Testis (tissue), 3 donors: ENCODE results near the gene GPC6. TPM values are rescaled to one million over a fixed set of nuclear protein-coding genes. Genes with fewer than 3 reads are reported as not detected.

Source experiments
- DNase-seq: peaks from one replicate; pipeline ENCODE4 v3.0.0-alpha.2; 2019
- H3K27ac ChIP-seq, 2 donors: fragments of 200-600 bp; sonication (generic); one replicate each; pipeline ENCODE4 v1.5.1; 2019
- H3K27me3 ChIP-seq: fragments of 200-600 bp; sonication (generic); one replicate; pipeline ENCODE4 v1.5.1; 2019
- H3K36me3 ChIP-seq: fragments of 200-600 bp; sonication (generic); one replicate; pipeline ENCODE4 v1.5.1; 2017; ENCODE audit warnings: low read depth; ENCODE audit errors: missing control alignments
- H3K4me1 ChIP-seq: fragments of 200-600 bp; sonication (generic); one replicate; pipeline ENCODE4 v1.5.1; 2019
- H3K4me3 ChIP-seq, 2 donors: fragments of 200-600 bp; sonication (generic); one replicate each; pipeline ENCODE4 v1.5.1; 2017 to 2019
- H3K9me3 ChIP-seq: fragments of 200-600 bp; sonication (generic); one replicate; pipeline ENCODE4 v1.5.1; 2017
- POLR2A ChIP-seq: fragments of 450-650 bp; IDR thresholded peaks from one replicate; pipeline ENCODE4 v1.6.1; 2017; ENCODE audit warnings: antibody characterized with exemption, mild to moderate bottlenecking, moderate library complexity
- WGBS, 2 donors: methylation state at CpG; one replicate each; pipeline ENCODE4 v1.1.5; 2018; 5-methylcytosine and 5-hydroxymethylcytosine counted together
- intact Hi-C: fragments of 100-400 bp; cut with DNase I; formaldehyde crosslinking; loops from one replicate; pipeline ENCODE4 v1.15.1; 2023; ENCODE audit warnings: low total_unique reads
- polyA plus RNA-seq: library from polyadenylated mRNA; stranded (reverse); fragments of 350-450 nt; fragmentation: Illumina TruSeq; extraction: RNeasy Lipid Tissue Mini Kit (QIAGEN cat#74804); gene quantifications from one replicate; pipeline ENCODE4 v1.2.3, GENCODE V29; 2014; ENCODE audit warnings: low read depth, low replicate concordance; ENCODE audit not compliant: insufficient read depth
- total RNA-seq, 2 donors: library from RNA; depleted of rRNA; stranded (reverse); fragments of >200 nt; gene quantifications; one replicate each; pipeline ENCODE4 v1.2.3, GENCODE V29; 2016
- TF ChIP-seq, protein P1 (sequence below), 3 experiments: fragments of 450-650 bp in 2 of 3; fragments of 200-600 bp in 1 of 3; sonication (generic) in 1 of 3; IDR thresholded peaks; one replicate each; pipeline ENCODE4 v1.5.1; 2016 to 2019; ENCODE audit warnings: antibody characterized with exemption in 3 of 3, mild to moderate bottlenecking in 2 of 3, moderate library complexity in 1 of 3

Gene GPC6
- total and polyA plus RNA-seq, 3 donors from 2014 or later: 2.2 to 6.9 (median 4.3) TPM

DNA sequence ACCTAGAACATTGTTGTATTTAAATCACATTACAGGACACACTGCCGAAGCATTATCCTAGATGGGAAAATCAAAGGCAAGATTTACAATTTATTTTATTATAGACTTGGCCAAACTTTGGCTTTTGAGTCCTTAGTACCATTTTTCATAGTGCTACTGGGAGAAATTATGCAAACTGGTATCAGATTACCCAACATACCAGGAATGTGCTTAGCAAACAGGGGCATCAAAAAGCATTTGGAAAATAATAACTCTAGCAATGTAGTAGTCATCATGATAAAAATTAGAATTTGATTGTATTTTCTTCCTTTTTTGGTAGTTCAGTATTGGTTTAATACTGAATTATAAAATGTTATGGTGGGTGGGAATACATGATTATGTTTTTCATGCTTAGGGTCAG is 34.0 kb downstream of the GPC6 start:
- Histone ChIP-seq H3K27ac (no peak overlapping the region), H3K36me3 (no peaks in the 10 kb centered on the region), H3K27me3 (no peaks in the 10 kb centered on the region), H3K9me3 (no peaks in the 10 kb centered on the region), H3K4me3 (no peak overlapping the region), H3K4me1 (no peaks in the 10 kb centered on the region)
- WGBS, 2 donors: 93 to 100% methylated on average over 1 of the region's 1 CpG
- intact Hi-C loops: no loop called here
- TF ChIP-seq POLR2A: no peak
- TF ChIP-seq, protein P1, sequence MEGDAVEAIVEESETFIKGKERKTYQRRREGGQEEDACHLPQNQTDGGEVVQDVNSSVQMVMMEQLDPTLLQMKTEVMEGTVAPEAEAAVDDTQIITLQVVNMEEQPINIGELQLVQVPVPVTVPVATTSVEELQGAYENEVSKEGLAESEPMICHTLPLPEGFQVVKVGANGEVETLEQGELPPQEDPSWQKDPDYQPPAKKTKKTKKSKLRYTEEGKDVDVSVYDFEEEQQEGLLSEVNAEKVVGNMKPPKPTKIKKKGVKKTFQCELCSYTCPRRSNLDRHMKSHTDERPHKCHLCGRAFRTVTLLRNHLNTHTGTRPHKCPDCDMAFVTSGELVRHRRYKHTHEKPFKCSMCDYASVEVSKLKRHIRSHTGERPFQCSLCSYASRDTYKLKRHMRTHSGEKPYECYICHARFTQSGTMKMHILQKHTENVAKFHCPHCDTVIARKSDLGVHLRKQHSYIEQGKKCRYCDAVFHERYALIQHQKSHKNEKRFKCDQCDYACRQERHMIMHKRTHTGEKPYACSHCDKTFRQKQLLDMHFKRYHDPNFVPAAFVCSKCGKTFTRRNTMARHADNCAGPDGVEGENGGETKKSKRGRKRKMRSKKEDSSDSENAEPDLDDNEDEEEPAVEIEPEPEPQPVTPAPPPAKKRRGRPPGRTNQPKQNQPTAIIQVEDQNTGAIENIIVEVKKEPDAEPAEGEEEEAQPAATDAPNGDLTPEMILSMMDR (IDR thresholded peaks at IDR 0.05): no peak
- no peak for DNase-seq

DNA sequence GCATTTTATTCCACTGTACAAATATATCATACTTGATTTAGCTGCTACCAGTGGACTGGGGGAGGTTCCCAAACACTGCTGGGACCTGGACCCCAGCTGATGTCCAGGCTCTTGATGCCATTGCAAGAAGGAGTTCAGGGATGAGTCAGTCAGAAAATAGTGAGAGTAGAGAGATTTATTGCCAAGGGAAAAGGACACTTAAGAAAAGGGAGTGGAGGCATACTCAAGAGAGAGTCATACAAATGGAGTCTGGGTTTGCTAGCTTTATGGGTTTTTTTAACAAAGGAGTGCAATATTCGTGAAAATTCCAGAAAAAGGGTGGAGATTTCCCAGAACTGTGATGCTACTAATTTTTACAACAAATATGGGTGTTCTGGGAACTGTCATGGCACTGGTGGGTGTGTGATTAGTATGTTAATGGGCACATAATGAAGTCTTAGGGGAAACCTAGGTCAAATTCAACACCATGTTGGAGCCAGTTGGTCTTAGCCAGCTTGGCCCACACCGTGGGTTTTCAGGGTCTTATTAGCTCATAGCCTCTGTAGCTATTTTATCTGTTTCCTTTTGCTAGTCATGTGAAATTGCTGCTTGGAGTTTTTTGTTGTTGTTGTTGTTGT is 36.2 kb downstream of the GPC6 start:
- intact Hi-C loops: no loop called here
- 44 to 84% methylated on average over 2 of the region's 2 CpGs for WGBS, 2 donors

DNA sequence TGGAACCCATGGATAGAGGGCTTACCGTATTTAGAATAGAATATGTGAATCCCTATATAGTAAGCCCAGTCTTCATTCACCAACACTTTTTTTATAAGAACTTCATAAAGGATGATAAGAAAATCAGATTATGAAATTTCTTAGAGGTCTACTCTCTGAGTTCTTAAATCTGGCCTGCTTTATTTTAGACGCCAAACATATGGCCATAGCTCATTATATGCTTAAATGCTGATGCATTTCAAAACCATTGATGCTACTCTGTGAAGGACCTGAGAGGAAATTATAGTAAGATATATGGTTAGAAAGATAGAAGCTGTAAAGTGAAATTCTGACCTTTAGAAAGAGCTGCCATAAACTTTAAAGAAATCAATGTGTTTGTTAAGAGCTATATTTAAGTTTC is 38.3 kb downstream of the GPC6 start:
- TF ChIP-seq, protein P1 (IDR thresholded peaks at IDR 0.05): no peak
- TF ChIP-seq POLR2A: no peak
- no peaks in the 10 kb centered on the region for H3K36me3 ChIP-seq
- intact Hi-C loops: no loop called here
- no peak overlapping the region for H3K4me3 ChIP-seq
- no peak for DNase-seq
- H3K9me3 ChIP-seq: no peaks in the 10 kb centered on the region
- H3K27ac ChIP-seq: no peak overlapping the region
- H3K4me1 ChIP-seq: no peaks in the 10 kb centered on the region
- WGBS, 2 donors: 93 to 95% methylated on average over 2 of the region's 2 CpGs
- no peaks in the 10 kb centered on the region for H3K27me3 ChIP-seq

More for the DNA sequence above, 36.2 kb downstream of the GPC6 start:
- Histone ChIP-seq H3K4me3 (no peak overlapping the region), H3K9me3 (no peaks in the 10 kb centered on the region), H3K4me1 (no peaks in the 10 kb centered on the region), H3K27ac (no peak overlapping the region), H3K27me3 (no peaks in the 10 kb centered on the region), H3K36me3 (no peaks in the 10 kb centered on the region)
- TF ChIP-seq POLR2A: no peak
- TF ChIP-seq, protein P1 (IDR thresholded peaks at IDR 0.05): no peak
- DNase-seq: no peak

DNA sequence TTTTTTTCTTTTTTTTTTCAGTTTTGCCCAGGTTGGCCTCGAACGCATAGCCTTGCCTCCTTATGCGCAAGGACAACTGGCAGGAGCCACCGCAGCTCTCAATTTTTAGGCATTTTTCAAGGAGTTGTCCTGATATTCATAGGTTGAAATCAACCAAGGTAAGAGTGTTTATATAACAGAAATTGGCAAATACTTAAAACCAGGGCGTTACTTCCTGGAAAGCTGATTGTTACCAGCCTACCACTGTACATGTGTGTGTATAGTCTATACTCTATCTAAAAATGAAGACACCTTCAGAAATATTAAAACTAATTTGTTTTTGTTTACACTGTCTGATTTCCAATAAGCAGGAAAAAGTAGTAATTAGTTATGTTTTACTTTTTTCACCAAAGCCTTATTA is 39.2 kb downstream of the GPC6 start:
- intact Hi-C loops: no loop called here
- WGBS, 2 donors: 78 to 96% methylated on average over 5 of the region's 5 CpGs

More for the DNA sequence above, 39.2 kb downstream of the GPC6 start:
- Histone ChIP-seq H3K27ac (no peak overlapping the region), H3K27me3 (no peaks in the 10 kb centered on the region), H3K36me3 (no peaks in the 10 kb centered on the region), H3K4me1 (no peaks in the 10 kb centered on the region), H3K4me3 (no peak overlapping the region), H3K9me3 (no peaks in the 10 kb centered on the region)
- TF ChIP-seq, protein P1 (IDR thresholded peaks at IDR 0.05): no peak
- no peak for TF ChIP-seq POLR2A
- DNase-seq: no peak
